ENCODE measurements around the gene POU2F2. TPM values are rescaled to one million over a fixed set of nuclear protein-coding genes. Genes with fewer than 3 reads are reported as not detected.

The POU2F2 gene
- total RNA-seq, 5 donors from 2014 or later (not counting 1 experiment from before 2014, with no cell fraction given), result 27.9 to 71.7 (median 59.5) TPM

DNA sequence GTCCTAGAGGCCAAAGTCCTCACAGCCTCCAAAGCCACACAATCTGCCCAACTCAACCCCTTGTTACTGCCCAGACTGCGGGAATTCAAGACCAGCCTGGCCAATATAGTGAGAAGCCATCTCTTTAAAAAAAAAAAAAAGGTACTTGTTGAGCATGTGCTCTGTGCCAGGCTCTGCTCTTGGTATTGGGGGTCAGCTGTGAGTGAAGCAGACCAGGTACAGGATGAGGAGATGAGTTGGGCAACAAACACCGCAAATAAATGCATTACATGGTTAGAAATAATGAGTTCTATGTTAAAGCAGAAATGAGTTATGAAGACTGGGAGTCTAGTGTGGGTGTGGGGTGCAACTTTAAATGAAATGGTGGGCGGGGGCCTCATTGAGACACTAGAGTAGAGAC is 72.1 kb downstream of the POU2F2 start:
- Mint-ChIP-seq H3K4me1 (no peaks in the 10 kb centered on the region), H3K4me3 (no peak overlapping the region), H3K27me3 (peaks cover 7 to 11% of the 10 kb centered on the region in 2 donors), H3K36me3 (no peaks in the 10 kb centered on the region), H3K9me3 (no peaks in the 10 kb centered on the region), H3K27ac (no peak overlapping the region)
- ATAC-seq (replicated peaks in 1 of 4) (no peak), DNase-seq (no peak)
- CTCF ChIA-PET, result interaction anchor here in 1 of 2 donors (0.6 kb wide), 1 partner anchor 129 kb away, joined by 3 read pairs; no protein-coding TSS in a partner anchor
- H3K27me3 ChIP-seq (replicated peaks in 1 of 2; ENCODE audit: control insufficient read depth in 2 of 2, extremely low read depth in 1 of 2, insufficient read depth in 2 of 2, low read length in 1 of 2), result peaks cover 0 to 29% of the 10 kb centered on the region in 2 experiments
- no peak overlapping the region for H3K27ac ChIP-seq (ENCODE audit: low read length)
- H3K9me3 ChIP-seq, result no peaks in the 10 kb centered on the region
- WGBS (ENCODE audit: insufficient coverage), result 100% methylated on average over 1 of the region's 3 CpGs
- peaks cover 0 to 5% of the 10 kb centered on the region in 2 donors for H3K36me3 ChIP-seq (ENCODE audit: control insufficient read depth in 2 of 2, extremely low read depth in 1 of 2, insufficient read depth in 1 of 2, low read length in 1 of 2)
- H3K4me1 ChIP-seq (ENCODE audit: control insufficient read depth in 1 of 2, extremely low read depth in 1 of 2, insufficient read depth in 2 of 2, low read length in 2 of 2), result no peaks in the 10 kb centered on the region
- no peak overlapping the region for H3K4me3 ChIP-seq (ENCODE audit: control insufficient read depth in 1 of 2, extremely low read depth in 1 of 2, low read length in 1 of 2)
- POLR2A ChIA-PET, result interaction anchor here in 1 of 2 donors (0.6 kb wide), 1 partner anchor 534 kb away, joined by 3 read pairs; no protein-coding TSS in a partner anchor

DNA sequence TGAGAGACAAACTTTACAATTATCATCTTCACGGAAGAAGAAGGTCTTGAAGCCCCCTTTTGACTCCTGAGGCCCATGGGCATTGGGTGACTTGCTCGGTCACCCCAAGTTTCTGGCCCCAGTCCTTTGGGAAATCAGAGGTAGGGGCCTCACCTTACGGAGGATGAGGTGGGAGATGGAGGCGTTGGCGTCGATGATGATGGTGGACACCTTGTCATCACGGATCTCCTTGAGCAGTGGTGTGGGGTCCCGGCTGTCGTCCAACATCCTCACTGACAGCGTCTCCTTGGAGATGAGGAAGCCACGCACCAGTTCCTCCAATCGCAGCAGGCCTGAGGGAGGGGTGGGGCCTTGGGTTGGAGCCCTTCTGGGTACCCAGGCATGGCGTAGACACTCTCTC is 73.0 kb downstream of the POU2F2 start:
- Mint-ChIP-seq H3K36me3 (no peaks in the 10 kb centered on the region), H3K27ac (no peak overlapping the region), H3K27me3 (peaks cover 3 to 11% of the 10 kb centered on the region in 2 donors), H3K4me3 (no peak overlapping the region), H3K4me1 (no peaks in the 10 kb centered on the region), H3K9me3 (no peaks in the 10 kb centered on the region)
- DNase-seq (no peak), ATAC-seq (replicated peaks in 1 of 4) (no peak)
- H3K27me3 ChIP-seq (replicated peaks in 1 of 2; ENCODE audit: control insufficient read depth in 2 of 2, extremely low read depth in 1 of 2, insufficient read depth in 2 of 2, low read length in 1 of 2), result peaks cover 0 to 21% of the 10 kb centered on the region in 2 experiments
- ChIA-PET POLR2A (no interaction called here), CTCF (no interaction called here)
- H3K4me1 ChIP-seq (ENCODE audit: control insufficient read depth in 1 of 2, extremely low read depth in 1 of 2, insufficient read depth in 2 of 2, low read length in 2 of 2), result no peaks in the 10 kb centered on the region
- H3K27ac ChIP-seq (ENCODE audit: low read length), result no peak overlapping the region
- 93% methylated on average over 5 of the region's 13 CpGs for WGBS (ENCODE audit: insufficient coverage)
- no peak overlapping the region for H3K4me3 ChIP-seq (ENCODE audit: control insufficient read depth in 1 of 2, extremely low read depth in 1 of 2, low read length in 1 of 2)
- no peaks in the 10 kb centered on the region for H3K9me3 ChIP-seq
- peaks cover 0 to 5% of the 10 kb centered on the region in 2 donors for H3K36me3 ChIP-seq (ENCODE audit: control insufficient read depth in 2 of 2, extremely low read depth in 1 of 2, insufficient read depth in 1 of 2, low read length in 1 of 2)

DNA sequence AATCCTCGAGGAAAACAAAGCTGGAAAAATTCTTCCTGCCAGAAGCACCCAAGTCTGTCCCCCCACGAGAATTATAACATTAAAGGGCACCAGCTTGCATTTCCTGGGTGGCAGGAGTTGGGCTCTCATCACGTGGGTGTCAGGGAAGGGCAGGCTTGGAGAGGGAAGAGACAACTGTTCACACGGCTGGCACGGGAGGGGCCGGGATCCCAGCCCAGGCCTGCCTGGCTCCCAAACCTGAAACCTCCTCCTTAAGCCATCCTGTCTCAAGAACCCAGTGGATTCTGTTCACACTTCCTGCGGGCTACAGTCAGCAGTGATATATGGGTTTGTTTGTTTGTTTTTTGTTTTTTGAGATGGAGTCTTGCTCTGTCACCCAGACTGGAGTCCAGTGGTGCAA is 74.4 kb downstream of the POU2F2 start:
- Mint-ChIP-seq H3K9me3 (no peaks in the 10 kb centered on the region), H3K27me3 (peaks cover 0 to 7% of the 10 kb centered on the region in 2 donors), H3K4me3 (no peak overlapping the region), H3K27ac (no peak overlapping the region), H3K36me3 (no peaks in the 10 kb centered on the region), H3K4me1 (no peaks in the 10 kb centered on the region)
- Histone ChIP-seq H3K36me3 (ENCODE audit: control insufficient read depth in 2 of 2, extremely low read depth in 1 of 2, insufficient read depth in 1 of 2, low read length in 1 of 2) (peaks cover 0 to 5% of the 10 kb centered on the region in 2 donors), H3K4me1 (ENCODE audit: control insufficient read depth in 1 of 2, extremely low read depth in 1 of 2, insufficient read depth in 2 of 2, low read length in 2 of 2) (no peaks in the 10 kb centered on the region), H3K27me3 (replicated peaks in 1 of 2; ENCODE audit: control insufficient read depth in 2 of 2, extremely low read depth in 1 of 2, insufficient read depth in 2 of 2, low read length in 1 of 2) (peaks cover 0 to 19% of the 10 kb centered on the region in 2 experiments), H3K4me3 (ENCODE audit: control insufficient read depth in 1 of 2, extremely low read depth in 1 of 2, low read length in 1 of 2) (no peak overlapping the region), H3K9me3 (no peaks in the 10 kb centered on the region), H3K27ac (ENCODE audit: low read length) (no peak overlapping the region)
- DNase-seq (no peak), ATAC-seq (replicated peaks in 1 of 4) (no peak)
- WGBS (ENCODE audit: insufficient coverage), result no CpG with 5 or more reads among the region's 7 CpGs
- ChIA-PET CTCF (interaction anchor here in 1 of 2 donors (0.5 kb wide), 1 partner anchor 39 kb away, joined by 7 read pairs; no protein-coding TSS in a partner anchor), POLR2A (no interaction called here)

DNA sequence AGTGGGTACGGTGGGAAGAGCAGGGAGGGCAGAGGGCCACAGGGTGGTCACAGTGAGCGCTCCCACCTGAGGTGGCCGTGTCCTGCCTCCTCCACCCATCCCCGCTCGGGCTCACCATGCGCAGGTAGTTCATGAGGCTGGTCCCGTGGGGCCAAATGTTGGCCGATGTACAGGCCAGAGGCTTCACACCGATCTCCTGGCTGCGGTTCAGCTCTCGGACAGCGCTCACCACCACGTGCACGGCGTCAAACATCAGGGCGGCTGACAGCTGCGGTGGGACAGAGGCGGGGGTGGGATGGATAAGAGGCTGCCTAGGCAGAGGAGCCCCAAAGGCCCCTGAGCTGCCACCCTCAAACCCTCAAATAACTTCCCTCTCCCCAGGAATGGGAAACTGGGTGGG is 78.0 kb downstream of the POU2F2 start:
- no peak overlapping the region for H3K4me3 ChIP-seq (ENCODE audit: control insufficient read depth in 1 of 2, extremely low read depth in 1 of 2, low read length in 1 of 2)
- ChIA-PET CTCF (no interaction called here), POLR2A (no interaction called here)
- no peaks in the 10 kb centered on the region for H3K9me3 ChIP-seq
- ATAC-seq (replicated peaks in 1 of 4) (no peak), DNase-seq (no peak)
- no peak overlapping the region for H3K27ac ChIP-seq (ENCODE audit: low read length)
- Mint-ChIP-seq H3K27me3 (peaks cover 0 to 2% of the 10 kb centered on the region in 2 donors), H3K36me3 (no peaks in the 10 kb centered on the region), H3K9me3 (no peaks in the 10 kb centered on the region), H3K4me1 (peaks cover 3 to 4% (median 4%) of the 10 kb centered on the region in 3 donors), H3K4me3 (no peak overlapping the region), H3K27ac (no peak overlapping the region)
- no peaks in the 10 kb centered on the region for H3K4me1 ChIP-seq (ENCODE audit: control insufficient read depth in 1 of 2, extremely low read depth in 1 of 2, insufficient read depth in 2 of 2, low read length in 2 of 2)
- peaks cover 0 to 7% of the 10 kb centered on the region in 2 experiments for H3K27me3 ChIP-seq (replicated peaks in 1 of 2; ENCODE audit: control insufficient read depth in 2 of 2, extremely low read depth in 1 of 2, insufficient read depth in 2 of 2, low read length in 1 of 2)
- 85% methylated on average over 14 of the region's 18 CpGs for WGBS (ENCODE audit: insufficient coverage)
- no peaks in the 10 kb centered on the region for H3K36me3 ChIP-seq (ENCODE audit: control insufficient read depth in 2 of 2, extremely low read depth in 1 of 2, insufficient read depth in 1 of 2, low read length in 1 of 2)

DNA sequence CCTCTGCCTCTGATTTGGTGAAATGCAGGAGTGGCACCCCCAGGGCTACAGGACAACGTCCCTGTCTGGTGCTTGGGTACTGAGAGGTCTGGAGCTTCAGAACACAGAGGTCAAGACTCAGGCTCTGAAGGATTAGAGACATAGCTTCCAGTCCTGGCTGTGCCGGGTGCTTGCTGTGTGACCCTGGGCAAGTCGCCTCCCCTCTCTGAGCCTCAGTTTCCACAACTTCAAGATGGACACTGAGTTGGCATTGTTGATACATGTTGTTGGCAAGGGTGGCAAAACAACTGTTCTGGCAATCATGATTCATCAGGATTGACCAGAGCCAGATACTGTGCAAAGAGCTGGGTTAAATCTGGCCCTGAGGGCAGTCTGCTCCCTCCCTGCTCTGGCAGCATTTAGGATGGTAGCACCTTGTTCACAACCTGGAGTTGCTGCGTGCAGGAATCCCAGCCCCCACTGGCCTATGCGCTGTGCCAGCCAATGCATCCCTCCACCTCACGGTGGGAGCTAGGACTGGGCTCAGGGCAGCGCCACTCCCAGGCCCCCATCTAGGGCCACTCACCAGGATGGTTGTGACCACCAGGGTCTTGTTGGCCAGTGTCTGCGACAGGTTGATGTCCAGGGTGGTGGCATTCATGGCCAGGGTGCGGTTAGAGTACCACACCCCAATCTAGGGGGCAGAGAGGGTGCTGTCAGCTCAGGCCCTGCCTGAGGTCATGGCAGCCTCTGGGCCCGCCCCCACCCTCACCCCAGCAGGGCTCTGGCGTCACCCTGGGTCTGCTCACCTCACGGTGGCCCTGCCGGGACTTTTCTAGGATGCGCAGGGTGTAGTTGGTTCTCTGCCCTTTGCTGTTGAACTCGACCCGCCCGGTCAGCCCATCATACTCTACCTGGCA is 79.0 kb downstream of the POU2F2 start:
- peaks cover 0 to 2% of the 10 kb centered on the region in 2 donors for H3K27me3 Mint-ChIP-seq
- H3K4me1 Mint-ChIP-seq, result peaks cover 6 to 10% (median 7%) of the 10 kb centered on the region in 3 donors
- H3K36me3 Mint-ChIP-seq, result no peaks in the 10 kb centered on the region
- ATAC-seq (replicated peaks in 1 of 4), result no peak
- ChIA-PET POLR2A (no interaction called here), CTCF (no interaction called here)
- Histone ChIP-seq H3K27me3 (replicated peaks in 1 of 2; ENCODE audit: control insufficient read depth in 2 of 2, extremely low read depth in 1 of 2, insufficient read depth in 2 of 2, low read length in 1 of 2) (peaks cover 0 to 5% of the 10 kb centered on the region in 2 experiments), H3K36me3 (ENCODE audit: control insufficient read depth in 2 of 2, extremely low read depth in 1 of 2, insufficient read depth in 1 of 2, low read length in 1 of 2) (no peaks in the 10 kb centered on the region), H3K9me3 (no peaks in the 10 kb centered on the region), H3K4me3 (ENCODE audit: control insufficient read depth in 1 of 2, extremely low read depth in 1 of 2, low read length in 1 of 2) (no peak overlapping the region), H3K4me1 (ENCODE audit: control insufficient read depth in 1 of 2, extremely low read depth in 1 of 2, insufficient read depth in 2 of 2, low read length in 2 of 2) (no peaks in the 10 kb centered on the region), H3K27ac (ENCODE audit: low read length) (no peak overlapping the region)
- no peak for DNase-seq
- 85% methylated on average over 13 of the region's 17 CpGs for WGBS (ENCODE audit: insufficient coverage)
- H3K27ac Mint-ChIP-seq, result no peak overlapping the region
- no peak overlapping the region for H3K4me3 Mint-ChIP-seq
- H3K9me3 Mint-ChIP-seq, result no peaks in the 10 kb centered on the region

DNA sequence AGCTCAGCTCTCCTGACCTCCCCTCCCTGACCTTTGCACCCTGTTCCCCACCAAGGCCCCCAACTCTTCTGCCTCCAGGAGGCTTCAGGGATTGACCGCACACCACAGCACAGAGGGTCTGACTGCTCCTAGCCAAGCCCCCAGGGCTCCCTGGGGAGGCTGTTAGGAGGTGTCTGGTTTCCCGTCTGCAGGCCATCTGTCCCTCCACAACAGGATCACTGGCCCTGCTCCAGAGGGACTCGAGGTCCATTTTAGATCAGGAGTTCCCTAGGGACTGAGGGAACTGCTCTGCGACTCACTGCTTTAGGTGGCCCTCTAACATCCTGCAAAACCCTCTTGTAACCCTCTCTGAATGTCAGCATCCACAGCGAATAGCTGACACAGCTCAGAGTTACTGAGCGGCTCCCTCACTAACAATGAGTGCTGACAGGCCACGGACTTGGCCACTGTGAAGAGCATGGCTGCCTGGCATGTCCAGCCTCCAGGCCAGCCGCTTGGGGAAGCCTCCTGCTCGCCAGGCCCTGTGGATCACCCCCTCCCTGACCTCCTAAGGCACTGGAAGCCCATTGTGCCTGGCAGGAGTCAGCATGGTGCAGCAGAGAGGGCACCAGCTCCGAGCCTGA is 79.9 kb downstream of the POU2F2 start:
- Histone ChIP-seq H3K4me1 (ENCODE audit: control insufficient read depth in 1 of 2, extremely low read depth in 1 of 2, insufficient read depth in 2 of 2, low read length in 2 of 2) (no peaks in the 10 kb centered on the region), H3K9me3 (no peaks in the 10 kb centered on the region), H3K4me3 (ENCODE audit: control insufficient read depth in 1 of 2, extremely low read depth in 1 of 2, low read length in 1 of 2) (no peak overlapping the region), H3K27me3 (replicated peaks in 1 of 2; ENCODE audit: control insufficient read depth in 2 of 2, extremely low read depth in 1 of 2, insufficient read depth in 2 of 2, low read length in 1 of 2) (peaks cover 0 to 5% of the 10 kb centered on the region in 2 experiments), H3K27ac (ENCODE audit: low read length) (no peak overlapping the region), H3K36me3 (ENCODE audit: control insufficient read depth in 2 of 2, extremely low read depth in 1 of 2, insufficient read depth in 1 of 2, low read length in 1 of 2) (no peaks in the 10 kb centered on the region)
- H3K4me1 Mint-ChIP-seq, result peaks cover 6 to 10% (median 7%) of the 10 kb centered on the region in 3 donors
- DNase-seq (no peak), ATAC-seq (replicated peaks in 1 of 4) (no peak)
- H3K27me3 Mint-ChIP-seq, result peaks cover 0 to 2% of the 10 kb centered on the region in 2 donors
- H3K36me3 Mint-ChIP-seq, result no peaks in the 10 kb centered on the region
- WGBS (ENCODE audit: insufficient coverage), result 68% methylated on average over 8 of the region's 10 CpGs
- no peak overlapping the region for H3K4me3 Mint-ChIP-seq
- H3K9me3 Mint-ChIP-seq, result no peaks in the 10 kb centered on the region
- no peak overlapping the region for H3K27ac Mint-ChIP-seq
- ChIA-PET POLR2A (no interaction called here), CTCF (no interaction called here)

All from T-cell (primary cell).